Central memory CD4-positive, alpha-beta T cell (primary cell): Measurements from ENCODE around the gene PEAK1.

Experiments
- DNase-seq: peaks from one replicate; pipeline ENCODE4 v3.0.0; 2022

Gene PEAK1

GRCh38 chr15:77396692-77397091 lies 23.2 kb downstream of the PEAK1 start:
- no peak for DNase-seq

GRCh38 chr15:77395013-77395774 lies 24.7 kb downstream of the PEAK1 start:
- DNase-seq, result no peak

- DNase-seq, result no peak
Measured at GRCh38 chr15:77393471-77393840, 26.4 kb downstream of the PEAK1 start.

- DNase-seq, result no peak
Measured at GRCh38 chr15:77392762-77393470, 27.0 kb downstream of the PEAK1 start.

- no peak for DNase-seq
Measured at GRCh38 chr15:77391372-77391951, 28.4 kb downstream of the PEAK1 start.

GRCh38 chr15:77387365-77388105 lies 32.4 kb downstream of the PEAK1 start:
- no peak for DNase-seq

GRCh38 chr15:77386626-77387025 lies 33.3 kb downstream of the PEAK1 start:
- no peak for DNase-seq

GRCh38 chr15:77384589-77385359 lies 35.1 kb downstream of the PEAK1 start:
- DNase-seq, result no peak

GRCh38 chr15:77384086-77384485 lies 35.8 kb downstream of the PEAK1 start:
- DNase-seq, result no peak

GRCh38 chr15:77380033-77380432 lies 39.9 kb downstream of the PEAK1 start:
- no peak for DNase-seq

- DNase-seq, result no peak
Measured at GRCh38 chr15:77376770-77377169, 43.1 kb downstream of the PEAK1 start.

GRCh38 chr15:77375133-77375532 lies 44.8 kb downstream of the PEAK1 start:
- DNase-seq, result no peak

- DNase-seq, result no peak
Measured at GRCh38 chr15:77373441-77373840, 46.5 kb downstream of the PEAK1 start.

GRCh38 chr15:77371850-77372563 lies 47.9 kb downstream of the PEAK1 start:
- DNase-seq, result no peak

- no peak for DNase-seq
Measured at GRCh38 chr15:77370580-77370979, 49.3 kb downstream of the PEAK1 start.

GRCh38 chr15:77369168-77369567 lies 50.7 kb downstream of the PEAK1 start:
- no peak for DNase-seq

GRCh38 chr15:77367631-77368030 lies 52.3 kb downstream of the PEAK1 start:
- no peak for DNase-seq

GRCh38 chr15:77361456-77361855 lies 58.4 kb downstream of the PEAK1 start:
- DNase-seq, result no peak

GRCh38 chr15:77358545-77359240 lies 61.2 kb downstream of the PEAK1 start:
- no peak for DNase-seq

- DNase-seq, result no peak
Measured at GRCh38 chr15:77356305-77356704, 63.6 kb downstream of the PEAK1 start.

GRCh38 chr15:77355321-77355720 lies 64.6 kb downstream of the PEAK1 start:
- no peak for DNase-seq
